ENCODE data around the gene ST8SIA5. TPM values are rescaled to one million over a fixed set of nuclear protein-coding genes. Genes with fewer than 3 reads are reported as not detected.
"Not testable (repeated sequence)": the region's sequence is repeated elsewhere in the genome, so short reads cannot be mapped to it uniquely, and the experiment has no call there.

ST8SIA5 gene, protein sequence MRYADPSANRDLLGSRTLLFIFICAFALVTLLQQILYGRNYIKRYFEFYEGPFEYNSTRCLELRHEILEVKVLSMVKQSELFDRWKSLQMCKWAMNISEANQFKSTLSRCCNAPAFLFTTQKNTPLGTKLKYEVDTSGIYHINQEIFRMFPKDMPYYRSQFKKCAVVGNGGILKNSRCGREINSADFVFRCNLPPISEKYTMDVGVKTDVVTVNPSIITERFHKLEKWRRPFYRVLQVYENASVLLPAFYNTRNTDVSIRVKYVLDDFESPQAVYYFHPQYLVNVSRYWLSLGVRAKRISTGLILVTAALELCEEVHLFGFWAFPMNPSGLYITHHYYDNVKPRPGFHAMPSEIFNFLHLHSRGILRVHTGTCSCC
- under 0.01 and 0.75 TPM in 2 replicates for total RNA-seq

- DNase-seq (ENCODE audit: low read depth) = no peak
These were observed at the start of gene ST8SIA5 for GRCh38 chr18:46756559-46757201. TSS of gene ST8SIA5 (minus strand) at chr18:46757053. CDS start at chr18:46756508, 545 bp downstream.

DNA sequence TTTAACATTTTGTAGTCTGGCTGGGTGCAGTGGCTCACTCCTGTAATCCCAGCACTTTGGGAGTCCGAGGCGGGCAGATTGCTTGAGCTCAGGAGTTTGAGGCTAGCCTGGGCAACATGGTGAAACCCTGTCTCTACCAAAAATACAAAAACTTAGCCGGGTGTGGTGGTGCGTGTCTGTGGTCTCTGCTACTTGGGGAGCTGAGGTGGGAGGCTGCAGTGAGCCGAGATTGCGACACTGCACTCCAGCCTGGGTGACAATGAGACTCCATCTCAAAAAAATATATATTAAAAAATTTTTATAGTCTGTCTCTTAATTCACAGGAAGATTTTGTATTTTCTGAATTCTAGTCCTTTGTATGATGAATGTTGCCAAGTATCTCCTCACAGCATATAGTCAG, 39.1 kb upstream of the ST8SIA5 start:
- DNase-seq (ENCODE audit: low read depth) = not testable (repeated sequence)

DNA sequence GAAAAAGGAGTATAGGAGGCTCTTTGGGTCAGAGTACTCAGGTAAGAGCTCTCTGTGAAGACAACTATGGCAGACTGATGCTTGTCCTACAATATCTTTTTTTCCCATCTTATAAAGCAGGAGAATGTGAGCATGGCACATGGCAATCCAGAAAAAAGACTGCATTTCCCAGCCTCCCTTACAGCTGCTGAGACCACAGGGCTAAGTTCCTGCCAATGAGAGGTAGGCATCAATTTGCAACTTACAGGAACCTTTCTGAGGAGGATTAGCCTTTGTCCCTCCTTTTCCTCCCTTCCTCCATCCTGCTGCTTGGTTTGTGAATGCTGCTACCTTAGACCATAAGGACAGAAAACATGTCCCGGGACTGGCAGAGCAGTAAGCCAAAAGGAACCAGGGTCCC, 37.8 kb upstream of the ST8SIA5 start:
- DNase-seq (ENCODE audit: low read depth) = no peak

DNA sequence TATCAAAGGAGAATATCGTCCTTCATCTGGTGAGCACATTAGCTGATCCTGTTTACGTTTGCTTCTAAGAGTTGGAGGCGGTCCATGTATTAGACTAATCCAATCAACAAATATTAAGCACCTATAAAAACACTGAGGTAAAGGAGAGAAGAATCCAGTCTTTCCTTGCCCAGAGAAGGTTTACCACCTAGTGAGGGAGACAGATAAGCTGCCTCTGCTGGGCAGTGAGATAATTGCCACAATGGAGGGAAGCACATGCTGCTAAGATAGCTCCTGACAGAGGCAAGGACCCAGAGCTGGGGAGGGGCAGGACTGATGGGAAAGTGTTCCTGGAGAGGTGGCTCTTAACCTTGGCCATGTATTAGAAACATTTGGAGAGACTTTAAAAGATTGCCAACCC, 36.7 kb upstream of the ST8SIA5 start:
- DNase-seq (ENCODE audit: low read depth) = no peak

- no peak for DNase-seq (ENCODE audit: low read depth)
These were observed 32.2 kb upstream of the ST8SIA5 start for GRCh38 chr18:46789088-46789487.

DNA sequence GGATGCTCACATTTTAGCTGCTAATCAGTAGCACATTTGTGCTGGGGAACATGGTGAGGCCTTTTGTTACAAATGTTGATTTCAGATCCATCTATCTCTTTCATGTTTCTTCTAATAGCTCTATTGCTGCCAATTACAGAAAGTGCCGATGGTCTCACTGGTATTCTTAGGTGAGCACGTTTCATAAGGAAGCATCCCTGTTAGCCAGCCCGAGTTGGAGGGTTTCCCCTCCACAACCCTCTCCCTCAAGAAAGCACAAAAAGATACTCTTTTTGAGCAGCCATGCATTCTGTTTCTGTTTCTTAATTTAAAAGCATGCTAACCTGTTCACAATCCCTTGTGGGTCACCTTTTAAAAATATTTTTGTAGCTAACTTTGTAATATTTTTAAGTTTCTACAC, 30.8 kb upstream of the ST8SIA5 start:
- no peak for DNase-seq (ENCODE audit: low read depth)

DNA sequence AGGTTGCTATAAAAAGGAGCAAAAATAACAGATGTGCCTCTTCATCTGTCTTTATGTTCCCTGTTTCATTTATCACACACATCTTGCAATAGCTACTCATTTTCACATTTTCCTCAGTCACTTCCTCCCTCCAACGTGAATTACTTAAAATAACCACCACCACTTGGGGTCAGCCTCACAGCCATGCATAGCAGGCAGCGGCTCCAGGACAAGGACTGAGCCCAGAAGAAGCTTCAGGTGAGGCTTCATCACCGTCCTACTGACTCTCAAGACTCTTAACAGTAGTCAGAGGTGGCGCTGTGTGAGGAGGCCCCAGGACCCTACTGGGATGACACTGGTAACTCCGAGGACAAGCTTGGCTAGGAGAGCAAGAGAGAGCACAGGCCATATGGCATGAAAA, 15.5 kb upstream of the ST8SIA5 start:
- DNase-seq (ENCODE audit: low read depth) = no peak

DNA sequence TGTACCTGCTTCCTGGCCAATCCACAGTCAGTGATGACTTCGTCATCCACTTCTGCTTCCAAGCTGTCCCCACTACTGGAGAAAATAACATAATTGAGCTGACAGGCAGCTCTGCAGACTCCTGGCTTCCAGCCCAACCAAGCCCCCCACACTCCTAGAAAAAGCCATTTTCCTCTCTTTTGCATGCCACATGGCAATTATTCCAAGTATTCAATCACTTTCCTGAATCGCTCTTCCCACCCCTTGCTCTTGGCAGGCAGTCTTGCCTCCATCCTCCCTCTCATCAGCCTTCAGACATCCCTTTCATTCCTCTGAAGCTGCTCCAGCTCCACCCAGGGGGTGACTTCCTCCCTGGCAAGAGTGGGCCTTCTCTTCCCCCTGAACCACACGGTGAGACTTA, 14.3 kb upstream of the ST8SIA5 start:
- no peak for DNase-seq (ENCODE audit: low read depth)

- DNase-seq (ENCODE audit: low read depth) = no peak
These were observed 13.9 kb upstream of the ST8SIA5 start for GRCh38 chr18:46770708-46771107.

DNA sequence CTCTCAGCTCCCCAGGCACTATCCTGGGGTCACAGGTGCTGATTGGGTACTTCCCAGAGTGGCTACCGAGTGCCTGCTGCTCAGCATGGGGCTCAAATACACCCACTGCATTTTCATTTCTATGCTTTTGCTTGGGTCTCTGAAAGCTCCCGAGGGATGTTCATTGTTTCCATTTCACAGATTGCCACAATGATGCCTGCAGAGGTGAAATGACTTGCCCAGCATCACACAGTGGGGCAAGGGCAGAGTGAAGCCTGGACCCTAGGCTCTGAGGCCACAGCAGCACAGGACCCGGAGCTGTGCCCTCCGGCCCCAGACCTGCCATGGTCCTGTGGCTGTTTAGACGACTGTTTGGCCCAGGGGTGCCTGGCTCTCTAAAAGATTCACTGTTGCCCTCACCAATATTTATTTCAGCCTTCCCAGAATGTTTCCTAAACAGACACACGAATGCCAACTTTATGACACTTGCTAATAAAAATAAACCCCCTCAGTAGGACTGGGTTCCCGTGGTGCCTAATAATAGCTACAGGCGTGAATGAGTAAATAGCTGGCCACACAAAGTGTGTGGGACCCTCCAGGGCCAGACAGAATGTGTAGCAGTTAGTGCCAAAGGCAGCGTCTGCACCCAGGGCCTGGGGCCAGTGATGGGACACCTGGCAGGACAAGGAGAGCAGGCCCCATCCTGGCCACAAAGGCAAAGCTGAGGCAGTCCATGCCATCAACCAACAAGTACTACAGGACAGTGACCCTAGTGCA, 11.5 kb upstream of the ST8SIA5 start:
- no peak for DNase-seq (ENCODE audit: low read depth)

DNA sequence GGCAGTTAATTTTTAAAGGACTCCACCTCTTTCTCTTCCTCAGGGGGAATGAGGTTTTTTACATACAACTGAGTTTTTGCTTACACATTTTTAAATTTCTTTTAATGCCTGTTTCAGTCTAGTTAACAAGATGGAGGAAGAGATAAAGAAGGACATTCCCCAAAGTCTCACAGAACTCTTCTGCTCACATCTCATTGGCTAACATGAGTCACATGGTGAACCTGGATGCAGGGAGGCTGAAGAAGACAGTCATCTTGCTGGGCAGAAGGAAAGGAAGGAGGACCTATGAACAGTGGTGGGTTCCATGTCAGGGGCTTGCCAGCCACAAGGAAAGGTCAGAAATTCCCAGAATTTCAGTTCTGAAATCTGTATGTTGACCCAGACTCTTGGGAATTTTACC, 10.4 kb upstream of the ST8SIA5 start:
- DNase-seq (ENCODE audit: low read depth) = no peak

GRCh38 chr18:46764586-46764985, 7.7 kb upstream of the ST8SIA5 start:
- DNase-seq (ENCODE audit: low read depth) = no peak

DNA sequence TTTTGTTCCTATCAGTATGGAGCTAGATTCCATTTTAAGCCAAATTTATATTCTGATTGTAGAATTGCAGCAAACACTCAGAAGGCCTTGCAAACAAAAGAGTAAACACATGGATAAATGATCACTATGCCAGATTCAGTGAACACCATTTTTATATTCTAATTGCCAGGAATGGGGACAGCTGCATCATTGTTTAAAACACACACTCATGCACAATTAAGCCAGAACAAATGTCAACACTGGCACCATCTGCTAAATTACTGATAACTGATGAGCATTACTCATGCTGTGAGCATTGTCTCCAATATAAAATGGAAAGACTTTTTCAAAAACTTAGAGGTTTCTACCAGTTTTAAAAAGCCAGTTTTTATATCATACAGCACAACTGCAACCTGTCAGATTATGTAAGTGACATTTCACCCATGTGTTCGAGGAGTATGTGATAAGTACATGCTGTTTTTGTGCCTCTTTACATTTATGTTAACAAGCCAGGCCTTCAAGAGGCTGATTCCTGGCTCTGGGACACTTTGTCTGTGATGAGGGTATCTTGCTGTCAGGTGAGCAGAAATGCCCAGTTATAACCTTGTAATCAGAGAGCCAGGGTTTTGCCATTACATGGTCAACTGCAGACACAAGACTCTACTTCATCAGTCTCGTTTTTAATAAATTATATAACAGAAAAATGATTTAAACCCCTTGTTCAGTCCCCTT, 4.4 kb upstream of the ST8SIA5 start:
- DNase-seq (ENCODE audit: low read depth) = no peak

DNA sequence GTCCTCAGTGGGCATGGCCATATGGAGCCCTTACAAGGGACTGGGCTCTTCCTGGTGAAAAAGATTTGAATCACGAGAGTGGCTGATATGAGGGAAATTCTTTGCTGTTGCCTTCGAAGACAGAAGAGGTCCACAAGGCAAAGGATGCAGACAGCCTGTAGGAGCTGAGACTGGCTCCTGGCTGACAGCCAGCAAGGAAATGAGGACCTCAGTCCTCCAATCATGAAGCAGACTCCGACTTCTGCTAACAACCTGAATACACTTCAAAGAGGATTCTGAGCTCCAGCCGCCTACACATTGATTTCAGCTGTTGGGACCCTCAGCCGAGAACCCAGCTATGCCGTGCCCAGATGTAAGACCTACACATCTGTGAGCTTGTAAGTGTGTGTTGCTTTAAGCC, 3.0 kb upstream of the ST8SIA5 start:
- no peak for DNase-seq (ENCODE audit: low read depth)

GRCh38 chr18:46756025-46756558, 761 bp downstream of the ST8SIA5 start:
- no peak for DNase-seq (ENCODE audit: low read depth)

DNA sequence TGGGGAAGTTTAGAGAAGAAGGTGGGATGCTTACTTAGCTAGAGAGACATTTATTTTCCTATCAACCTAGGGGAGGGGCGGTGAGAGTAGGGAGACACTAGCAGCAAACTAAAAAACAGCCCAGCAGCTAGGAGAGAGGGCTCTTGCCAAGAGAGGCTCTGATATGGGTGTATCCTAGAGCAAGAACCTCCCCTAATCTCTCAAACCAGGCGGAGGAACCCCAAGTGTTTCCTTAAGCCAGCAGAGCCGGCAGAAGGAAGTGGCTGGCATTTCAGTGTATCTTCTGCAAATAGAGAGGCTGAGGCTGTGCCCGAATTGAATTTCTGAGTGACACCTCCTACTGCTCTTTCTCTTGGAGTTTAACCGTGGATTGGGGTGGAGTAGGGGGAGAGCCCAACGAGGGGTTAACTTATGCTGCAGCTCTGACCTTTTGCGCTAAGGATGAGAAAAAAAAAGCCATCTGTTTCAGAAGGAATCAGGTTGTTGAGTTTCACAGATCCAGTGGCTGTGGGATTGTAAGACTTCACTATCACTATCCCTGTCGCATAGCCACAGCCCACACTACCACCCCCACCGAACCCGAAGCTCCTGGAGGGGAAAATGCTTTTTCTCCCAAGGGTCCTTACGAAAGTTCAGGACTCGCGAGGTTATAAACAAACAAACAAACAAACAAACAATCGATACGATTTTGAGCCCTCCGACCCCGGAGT, 1.4 kb downstream of the ST8SIA5 start:
- DNase-seq (ENCODE audit: low read depth) = no peak

DNA sequence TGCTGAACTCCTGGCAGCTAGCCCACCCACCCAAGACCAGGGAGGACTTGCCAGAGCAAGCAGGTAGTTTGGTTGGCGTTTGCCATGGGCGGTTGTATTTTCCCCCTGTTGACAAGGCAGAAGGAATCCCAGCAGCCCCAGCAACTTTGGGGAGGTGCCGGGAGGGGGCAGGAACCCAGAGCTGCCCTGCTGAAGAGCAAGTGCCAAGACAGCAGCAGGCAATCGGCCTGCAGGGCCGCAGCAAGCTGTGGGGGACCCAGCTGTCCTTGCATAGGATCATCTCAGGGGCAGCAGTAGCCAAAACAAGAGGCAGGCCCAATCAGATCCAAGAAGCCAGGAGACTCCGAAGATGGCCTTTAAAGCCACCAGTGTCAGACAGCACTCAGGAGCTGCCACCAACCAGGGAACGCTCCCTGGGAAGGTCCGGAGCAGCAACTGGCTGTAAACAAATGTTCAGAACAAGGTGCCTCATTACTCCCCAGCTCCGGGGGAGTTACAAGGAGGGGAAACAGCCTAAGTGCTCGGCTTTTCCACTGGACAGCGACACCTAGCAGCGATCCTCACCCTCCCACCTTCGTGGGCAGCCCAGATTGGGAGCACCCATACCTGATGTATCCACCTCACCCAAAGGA, 2.1 kb downstream of the ST8SIA5 start:
- DNase-seq (ENCODE audit: low read depth) = peak; percentile 7

- DNase-seq (ENCODE audit: low read depth) = no peak
These were observed 2.7 kb downstream of the ST8SIA5 start for GRCh38 chr18:46754188-46754587.

DNA sequence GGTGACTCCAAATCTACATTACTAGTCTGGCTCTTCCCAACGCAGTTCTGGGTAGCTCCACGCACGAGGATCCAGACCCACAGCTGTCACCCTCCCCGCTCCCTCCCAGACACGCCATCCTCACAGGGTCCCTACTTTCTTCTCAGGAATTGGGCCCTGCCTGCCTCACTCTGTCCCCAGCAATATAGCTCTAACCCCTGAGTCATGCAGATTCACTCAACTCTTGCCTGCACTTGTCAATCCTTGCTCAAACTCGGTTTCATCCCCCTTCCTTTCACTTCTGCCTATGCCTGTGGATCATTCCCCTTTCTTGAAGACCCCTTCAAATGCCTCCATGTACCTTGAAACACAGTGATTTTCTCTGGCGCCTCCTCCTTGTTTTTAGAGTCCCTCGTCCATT, 5.0 kb downstream of the ST8SIA5 start:
- DNase-seq (ENCODE audit: low read depth) = no peak

DNA sequence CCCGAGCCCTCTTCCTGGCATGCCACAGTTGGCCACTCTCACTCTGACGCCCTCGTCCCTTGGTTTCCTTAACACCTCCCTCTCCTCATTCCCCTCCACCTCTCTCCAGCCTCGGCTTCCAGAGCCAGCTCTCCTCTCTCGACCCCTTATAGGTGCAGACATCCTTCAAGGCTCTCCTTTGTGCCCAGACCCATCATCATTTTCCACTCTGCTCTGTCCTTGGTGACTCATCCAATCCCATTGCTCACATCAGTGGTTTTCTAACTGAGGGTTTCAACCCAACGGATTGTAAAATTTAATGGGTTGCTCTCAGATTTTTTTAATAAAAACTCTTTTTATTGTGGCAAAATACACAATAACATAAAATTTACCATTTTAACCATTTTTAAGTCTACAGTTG, 6.2 kb downstream of the ST8SIA5 start:
- peak; percentile 12 for DNase-seq (ENCODE audit: low read depth)

- DNase-seq (ENCODE audit: low read depth) = no peak
These were observed 8.4 kb downstream of the ST8SIA5 start for GRCh38 chr18:46748466-46748865.
